SK-MEL-5 (cell line): ENCODE results near the gene ABCB1. TPM values are rescaled to one million over a fixed set of nuclear protein-coding genes. Genes with fewer than 3 reads are reported as not detected.

Experiments
- DNase-seq: peaks from one replicate; pipeline ENCODE4 v3.0.0-alpha.2; 2016; ENCODE audit warnings: low read depth, low spot score
- in situ Hi-C: cut with HindIII; loops from 2 replicates; pipeline ENCODE4 v1.10.0; 2016; ENCODE audit warnings: low sequenced_read_pairs, high pct_unique_total_duplicates, low pct_unique_long_range_greater_than_20kb
- total RNA-seq: library from RNA; depleted of rRNA; stranded (reverse); fragments of >200 nt; shearing (Covaris generic); gene quantifications from 2 replicates; pipeline ENCODE4 v1.2.3, GENCODE V29; 2014

Gene ABCB1
- total RNA-seq, 1 experiment from 2014 or later: 2.0 TPM

DNA sequence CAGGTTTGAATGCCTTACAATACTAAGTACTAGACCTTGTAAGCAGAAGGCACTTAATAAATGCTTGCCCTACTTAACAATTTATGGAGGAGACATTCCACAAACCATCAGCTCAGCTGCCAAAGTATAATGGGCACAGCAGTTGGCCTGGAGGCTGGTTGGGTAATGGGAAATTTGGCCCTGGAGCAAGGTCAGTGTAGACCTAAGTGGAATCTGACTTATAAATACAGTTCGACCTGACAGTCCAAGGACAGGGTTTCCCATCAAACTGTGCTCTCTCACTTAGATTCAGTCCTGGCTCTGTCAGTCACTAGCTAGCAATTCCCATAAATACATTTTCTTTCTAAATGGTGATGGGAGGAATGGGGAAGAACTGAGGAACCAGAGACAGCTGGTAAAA is 62.6 kb downstream of the ABCB1 start:
- in situ Hi-C loops: no loop called here

DNA sequence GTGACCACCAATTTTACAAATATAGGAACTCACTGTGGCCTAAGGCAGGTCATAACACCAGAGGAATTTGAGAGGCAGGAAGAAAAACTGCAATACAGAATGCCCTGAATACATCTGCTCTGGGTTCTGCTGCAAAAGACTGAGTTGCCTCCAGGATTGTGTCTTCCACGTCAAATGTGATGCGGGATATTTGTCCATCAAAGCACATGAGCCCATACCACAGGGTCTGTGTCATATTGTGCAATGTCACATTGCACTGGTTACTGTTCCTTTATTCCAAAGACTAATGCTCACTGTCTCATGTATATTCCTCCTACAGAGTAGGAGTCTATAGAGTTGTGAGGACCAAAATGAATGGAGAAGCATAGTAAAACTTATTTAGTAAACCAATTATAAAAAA is 66.6 kb downstream of the ABCB1 start:
- DNase-seq: peak; percentile 22
- in situ Hi-C loops: no loop called here

More for the DNA sequence above, 62.6 kb downstream of the ABCB1 start:
- no peak for DNase-seq

DNA sequence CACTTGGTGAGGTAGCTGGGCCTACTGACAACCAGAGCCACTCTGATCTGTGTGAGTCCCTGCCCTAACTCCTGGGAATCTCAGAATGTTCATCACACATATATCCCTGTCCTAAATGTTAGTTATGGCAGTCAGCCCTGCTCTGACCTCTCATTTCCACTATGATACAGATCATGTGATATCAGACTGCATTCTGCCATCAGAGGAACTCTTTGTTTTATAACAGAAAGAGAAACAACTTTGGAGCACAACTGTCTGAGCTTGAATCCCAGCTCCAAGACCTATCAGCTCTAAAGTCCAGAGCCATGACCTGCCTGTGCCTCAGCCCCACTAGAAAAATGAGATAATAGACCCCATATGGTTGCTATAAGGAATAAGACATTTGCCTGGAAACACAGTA is 70.6 kb downstream of the ABCB1 start:
- peak; percentile 83 for DNase-seq
- in situ Hi-C loops: no loop called here

DNA sequence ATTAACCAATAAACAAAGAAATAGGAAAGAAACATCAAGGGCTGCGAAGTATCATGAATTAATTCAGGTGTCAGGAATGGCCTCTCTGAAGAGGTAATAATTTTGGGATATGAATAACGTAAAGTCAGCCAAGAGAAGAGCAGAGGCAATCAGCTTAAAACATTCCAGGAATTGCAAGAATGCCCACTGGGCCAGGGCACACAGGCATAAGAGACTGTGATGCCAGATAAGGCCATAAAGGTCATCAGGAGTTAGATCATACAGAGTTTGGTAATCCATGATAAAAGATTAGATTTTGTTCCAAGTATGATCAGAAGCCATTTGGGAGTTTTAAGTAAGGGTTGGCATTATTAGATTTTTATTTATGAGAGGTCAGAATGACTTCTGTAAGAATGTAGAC is 72.0 kb downstream of the ABCB1 start:
- no peak for DNase-seq
- in situ Hi-C loops: no loop called here

DNA sequence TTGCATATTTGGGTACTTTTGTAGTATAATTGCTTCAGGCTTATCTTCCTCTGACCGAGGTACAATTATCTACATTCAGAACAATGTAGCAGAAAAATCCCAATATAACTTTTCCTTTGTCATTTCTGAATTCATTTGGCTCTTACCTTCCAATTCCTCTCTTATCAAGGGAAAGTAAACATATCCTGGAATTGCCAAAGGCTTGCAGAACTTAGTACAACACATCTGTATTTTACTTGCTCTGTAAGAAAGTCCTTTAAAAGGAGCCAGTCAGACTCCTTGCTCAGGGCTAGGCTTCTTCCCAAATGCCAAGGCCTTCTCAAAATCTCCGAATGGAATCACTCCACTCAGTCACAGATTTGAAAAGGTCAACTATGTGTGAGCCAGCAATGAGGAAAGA is 81.9 kb downstream of the ABCB1 start:
- in situ Hi-C loops: no loop called here
- DNase-seq: no peak

DNA sequence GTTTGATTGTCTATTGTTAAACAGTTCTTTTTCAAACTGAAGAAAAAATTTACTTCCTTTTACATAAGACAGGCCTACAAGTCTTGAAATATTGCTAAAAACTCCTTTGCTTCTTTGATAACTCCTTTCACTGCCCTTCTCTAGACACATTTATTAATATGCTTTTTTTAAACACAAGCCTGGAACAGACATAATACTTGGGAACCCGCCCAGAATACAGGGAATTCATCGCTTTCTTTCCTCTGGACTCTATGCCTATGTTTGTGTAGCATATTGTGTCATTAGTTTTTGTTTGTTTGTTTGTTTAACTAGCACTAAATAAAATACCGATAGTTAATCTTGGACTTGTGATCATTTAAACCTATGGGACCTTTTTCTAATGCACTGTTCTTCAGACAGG is 82.8 kb downstream of the ABCB1 start:
- DNase-seq: no peak
- in situ Hi-C loops: no loop called here

DNA sequence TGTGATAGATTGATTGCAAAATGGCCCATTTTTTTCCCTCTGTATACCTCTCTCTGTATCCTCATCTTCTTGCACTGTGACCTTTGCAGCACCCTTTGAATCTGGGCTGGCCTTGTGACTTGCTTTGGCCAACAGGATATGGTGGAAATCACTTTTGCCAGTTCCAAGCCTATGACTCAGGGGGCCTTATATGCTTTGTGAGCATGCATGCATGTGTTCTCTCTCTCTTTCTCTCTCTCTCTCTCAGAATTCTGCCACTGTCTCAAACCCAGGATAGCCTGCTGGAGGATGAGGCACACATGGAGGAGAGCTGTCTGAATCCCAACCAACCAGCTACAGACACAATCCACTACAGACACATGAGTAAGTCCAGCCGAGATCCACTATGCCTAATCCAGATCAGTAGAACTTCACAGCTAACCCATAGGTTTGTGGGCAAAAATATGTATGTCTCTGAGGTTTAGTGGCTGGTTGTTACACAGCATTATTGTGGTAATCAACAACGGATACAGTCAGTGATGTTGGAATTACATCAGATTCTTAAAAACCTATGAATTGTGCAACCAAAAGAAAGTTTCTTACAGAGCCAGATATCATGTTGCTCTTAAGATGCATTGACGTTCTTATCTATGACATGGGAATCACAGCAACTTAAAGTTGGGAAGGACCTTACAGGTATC is 83.4 kb downstream of the ABCB1 start:
- in situ Hi-C loops: no loop called here
- DNase-seq: no peak

DNA sequence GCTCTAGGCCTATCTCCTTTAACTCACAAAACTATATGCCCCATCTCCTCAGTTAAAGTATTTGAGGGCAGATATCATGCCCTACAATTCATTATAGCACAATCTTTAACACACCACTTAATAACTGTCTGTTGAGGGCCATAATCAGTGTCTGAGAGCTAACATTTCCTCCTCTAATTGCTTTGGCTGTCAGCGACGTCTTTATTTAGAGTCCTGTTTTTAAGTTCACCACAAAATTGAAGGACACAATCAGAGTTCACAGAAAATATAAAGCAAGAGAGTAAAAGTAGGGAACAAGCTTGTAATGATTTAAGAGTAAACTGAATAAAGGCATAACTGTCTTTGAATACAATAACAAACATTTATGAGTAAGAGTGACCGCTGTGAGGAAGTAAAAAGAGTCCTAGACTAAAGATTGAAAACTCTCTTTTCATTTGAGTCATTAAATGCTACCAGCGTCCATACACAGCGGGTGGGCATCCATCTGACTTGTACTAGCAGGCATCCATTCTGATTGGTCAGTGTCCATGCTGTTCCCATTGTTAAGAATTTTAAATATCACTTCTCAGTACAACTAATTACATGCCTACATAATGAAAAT is 86.8 kb downstream of the ABCB1 start:
- in situ Hi-C loops: no loop called here
- peak; percentile 70 for DNase-seq

DNA sequence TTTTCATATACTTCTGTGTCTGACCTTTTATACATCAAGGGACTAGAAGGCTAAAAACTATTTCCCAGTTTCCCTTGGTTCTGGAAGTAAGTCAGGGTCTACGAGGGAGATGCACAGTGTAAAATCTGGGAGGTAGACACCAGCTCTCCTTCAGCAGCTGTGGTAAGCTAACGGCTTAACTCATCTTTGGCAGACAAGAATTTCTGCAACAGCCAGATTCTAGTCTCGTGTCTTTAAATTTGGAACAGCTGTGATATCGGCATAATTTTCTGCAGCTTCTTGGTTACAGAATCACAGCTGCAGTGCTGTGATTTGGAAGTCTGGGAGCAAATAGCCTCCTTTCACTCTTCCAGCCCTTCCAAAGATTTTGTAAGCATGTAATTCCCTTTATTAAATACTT is 87.8 kb downstream of the ABCB1 start:
- no peak for DNase-seq
- in situ Hi-C loops: no loop called here

DNA sequence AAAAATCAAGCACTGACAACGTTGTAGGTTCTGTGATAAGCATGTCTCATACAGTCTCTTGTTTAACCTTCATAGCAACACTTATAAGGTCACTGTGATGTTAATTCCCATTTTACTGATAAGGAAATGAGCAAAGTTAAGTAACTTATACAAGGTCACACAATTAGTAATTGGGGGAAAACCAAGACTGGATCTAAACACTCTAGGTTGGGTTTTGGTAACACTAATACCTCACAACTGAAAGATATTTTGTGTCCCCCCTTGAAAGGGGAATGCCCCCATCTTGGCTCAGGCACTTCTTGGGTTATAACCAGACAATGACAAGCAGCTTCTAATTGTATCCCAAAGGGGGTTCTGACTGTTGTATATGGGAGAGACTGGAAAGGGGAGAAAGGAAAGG is 89.2 kb downstream of the ABCB1 start:
- in situ Hi-C loops: no loop called here

DNA sequence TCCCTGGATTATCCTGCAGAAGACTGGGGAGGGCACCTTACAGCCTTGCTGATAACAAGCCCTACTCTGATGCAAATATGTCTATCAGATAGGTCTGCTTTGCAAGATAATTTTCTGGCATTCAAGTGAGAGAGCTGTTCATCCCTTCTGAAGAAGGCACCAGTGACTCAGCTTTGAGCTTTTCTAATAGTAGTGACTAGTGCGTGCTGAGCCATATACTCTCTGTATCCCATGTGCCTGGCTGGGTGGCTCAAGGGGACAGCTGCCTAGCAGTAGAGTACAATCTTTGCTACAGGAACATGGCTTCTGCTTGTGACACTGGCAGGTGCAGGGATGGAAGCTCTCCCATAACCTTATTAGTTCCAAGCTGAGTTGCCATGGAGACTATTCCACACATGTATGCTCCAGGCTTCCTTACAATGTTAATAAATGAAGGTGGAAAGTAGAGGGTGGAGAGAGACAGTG is 90.2 kb downstream of the ABCB1 start:
- in situ Hi-C loops: no loop called here
- no peak for DNase-seq

More for the DNA sequence above, 89.2 kb downstream of the ABCB1 start:
- no peak for DNase-seq

DNA sequence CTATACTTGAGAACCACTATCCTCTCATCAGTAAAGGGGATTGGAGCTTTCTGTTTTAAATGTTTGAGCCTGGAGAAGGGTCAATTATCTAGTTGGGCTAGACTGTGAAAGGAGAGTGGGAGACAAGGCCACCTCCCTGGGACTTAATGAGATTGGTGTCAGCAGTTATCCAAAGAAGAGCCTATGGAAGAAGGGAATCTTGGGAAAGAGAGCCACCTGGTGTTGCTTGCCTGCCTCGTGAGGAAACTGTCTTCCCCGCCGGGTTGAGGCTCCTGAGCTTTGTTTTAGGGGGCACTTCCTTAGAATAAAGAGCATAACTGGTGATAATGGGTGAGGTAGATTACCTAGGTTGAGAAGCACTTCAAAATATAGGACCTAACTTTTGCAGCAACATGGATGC is 93.2 kb downstream of the ABCB1 start:
- in situ Hi-C loops: no loop called here
- peak; percentile 52 for DNase-seq

DNA sequence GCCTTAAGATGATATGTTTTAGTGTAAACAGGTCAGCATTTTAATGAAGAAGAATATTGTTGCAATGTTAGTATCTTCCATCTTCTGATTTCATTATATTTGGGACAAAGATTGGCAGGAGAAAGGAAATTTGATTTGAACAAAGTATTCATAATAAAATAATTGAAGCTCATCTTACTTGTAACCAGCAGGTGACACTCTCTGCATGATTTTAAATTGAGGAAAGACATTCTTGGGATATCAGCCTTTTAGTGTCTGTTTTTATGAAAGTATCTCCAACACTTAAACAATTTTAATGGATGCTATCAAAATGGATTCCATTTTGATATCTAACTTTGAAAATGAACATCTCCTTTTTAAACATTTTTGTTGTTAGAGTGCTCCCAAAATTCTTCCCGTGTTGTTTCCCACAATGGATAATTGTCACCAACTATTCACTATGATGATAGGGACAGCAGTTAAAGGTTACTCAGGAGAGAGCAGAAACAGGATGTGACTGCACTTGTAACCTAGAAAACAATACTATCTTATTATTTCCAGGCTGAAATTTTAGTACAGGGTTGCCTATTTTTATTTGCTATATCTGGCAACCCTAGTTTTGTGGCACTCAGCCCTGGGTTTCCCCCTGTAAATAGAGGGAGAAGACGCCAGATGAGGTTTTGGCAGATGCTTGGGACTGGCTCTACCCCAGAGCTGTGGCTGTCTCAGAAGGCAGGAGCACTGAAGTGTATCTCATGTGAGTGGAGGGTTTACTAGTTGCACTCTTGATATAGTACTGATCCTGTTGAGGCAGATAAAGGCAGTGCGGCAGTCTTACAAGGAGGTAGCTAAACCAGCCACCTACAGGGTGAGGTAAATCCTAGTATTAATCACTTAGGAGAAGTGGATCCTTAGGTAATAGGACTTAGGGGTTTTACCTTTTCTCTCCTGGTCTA is 94.2 kb downstream of the ABCB1 start:
- in situ Hi-C loops: no loop called here
- peak; percentile 61 for DNase-seq

DNA sequence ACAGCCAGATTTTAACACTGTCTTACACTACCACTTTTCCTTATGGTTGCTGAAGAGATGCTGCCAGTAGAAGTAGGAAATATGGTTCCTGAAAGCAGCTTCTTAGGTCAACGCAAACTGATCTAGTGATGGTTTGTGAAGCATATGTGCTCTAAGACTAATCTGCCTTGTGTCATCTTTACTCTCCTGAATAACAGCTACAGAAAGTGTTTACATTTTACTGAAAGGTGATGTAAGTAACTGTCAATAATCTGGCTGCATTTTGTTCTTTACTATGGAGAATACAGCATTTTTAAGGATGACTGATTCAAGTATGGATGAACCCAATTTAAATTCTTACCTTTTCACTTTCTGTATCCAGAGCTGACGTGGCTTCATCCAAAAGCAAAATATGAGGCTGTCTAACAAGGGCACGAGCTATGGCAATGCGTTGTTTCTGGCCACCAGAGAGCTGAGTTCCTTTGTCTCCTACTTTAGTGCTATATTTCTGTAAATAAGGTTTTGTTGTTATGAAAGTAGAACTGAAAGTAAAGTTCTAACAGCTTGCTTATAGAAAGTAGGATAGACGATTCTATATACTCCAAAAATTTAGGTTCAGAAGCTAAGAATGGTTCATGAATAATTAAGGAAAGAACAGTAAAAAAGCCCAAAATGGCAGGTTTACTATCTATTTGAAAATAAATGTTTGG is 95.0 kb downstream of the ABCB1 start:
- DNase-seq: no peak
- in situ Hi-C loops: no loop called here

DNA sequence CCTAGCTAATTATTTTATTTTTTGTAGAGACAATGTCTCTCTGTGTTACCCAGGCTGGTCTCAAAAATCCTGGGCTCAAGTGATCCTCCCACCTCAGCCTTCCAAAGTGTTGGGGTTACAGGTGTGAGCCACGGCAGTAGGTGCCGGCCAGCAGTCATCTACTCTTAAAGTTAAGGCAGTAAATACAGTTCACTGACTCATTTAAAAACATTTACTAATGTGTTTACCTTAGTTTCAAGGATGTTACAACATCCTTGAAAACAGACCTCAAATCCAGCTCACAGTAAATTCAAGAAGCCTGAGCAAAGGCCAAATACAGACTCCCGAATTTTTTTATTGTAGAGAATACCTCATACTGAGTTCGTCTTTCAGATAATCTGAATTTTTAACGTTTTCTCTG is 95.6 kb downstream of the ABCB1 start:
- DNase-seq: no peak
- in situ Hi-C loops: no loop called here

DNA sequence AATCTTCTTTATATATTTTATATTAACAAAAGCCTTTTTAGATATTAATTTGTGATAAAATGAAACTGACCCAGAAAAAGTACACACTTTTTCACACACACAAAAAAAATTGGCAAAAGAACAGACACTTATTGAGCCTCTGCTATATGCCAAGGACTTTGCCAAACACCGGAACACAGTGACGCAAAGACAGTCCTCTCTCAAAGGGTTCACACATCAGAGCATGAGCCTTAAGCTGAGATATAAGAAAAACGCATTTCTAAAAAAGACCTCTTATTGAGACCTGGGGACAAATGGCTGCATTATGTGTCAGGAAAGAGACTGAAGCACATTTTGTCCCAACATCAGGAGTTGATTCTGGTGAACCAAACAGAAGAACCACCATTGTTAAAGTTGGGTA is 101.2 kb downstream of the ABCB1 start:
- peak; percentile 95 for DNase-seq
- in situ Hi-C loops: no loop called here

DNA sequence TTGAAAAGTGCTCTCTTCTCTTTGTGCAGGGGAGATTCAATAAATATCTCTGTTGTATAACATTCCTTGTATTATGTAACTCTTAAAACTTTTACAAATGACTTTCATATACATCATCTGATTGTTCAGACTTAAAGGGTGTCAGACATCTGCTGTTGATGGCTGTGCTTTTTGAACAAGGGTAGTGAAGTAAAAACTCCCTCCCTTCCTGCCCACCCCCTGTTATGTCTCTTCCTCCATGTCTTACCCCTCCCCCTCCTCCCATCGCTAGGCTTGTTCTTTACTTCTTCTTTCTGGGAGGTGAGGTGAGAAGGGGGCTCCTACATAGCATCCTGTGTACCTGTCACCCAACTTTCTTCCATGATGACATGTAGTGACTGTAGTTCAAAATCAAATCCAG is 101.8 kb downstream of the ABCB1 start:
- in situ Hi-C loops: no loop called here
- peak; percentile 47 for DNase-seq

DNA sequence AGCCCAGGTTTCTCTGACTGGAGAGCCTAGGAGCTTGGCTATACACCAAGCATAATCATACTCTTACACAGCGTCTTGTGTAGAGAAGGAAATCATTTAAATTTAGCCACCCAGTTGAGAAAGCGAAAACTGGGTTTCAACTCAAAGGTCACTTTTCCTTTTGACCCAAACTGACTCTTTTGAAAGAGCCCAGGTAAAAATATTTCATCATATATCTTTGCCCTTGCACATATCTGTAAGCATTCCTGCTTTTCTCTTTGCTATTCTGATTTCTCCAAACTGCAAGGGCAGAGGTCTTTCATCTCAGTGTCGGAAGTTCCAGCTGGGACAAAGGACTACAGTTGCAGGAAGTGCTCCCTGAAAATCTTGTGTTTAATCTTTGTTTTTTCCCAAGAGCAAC is 103.2 kb downstream of the ABCB1 start:
- in situ Hi-C loops: no loop called here
- DNase-seq: no peak
